Neural crest cell (in vitro differentiated cells): Measurements from ENCODE around the gene ZBTB21. TPM values are rescaled to one million over a fixed set of nuclear protein-coding genes. Genes with fewer than 3 reads are reported as not detected.

Experiments
- DNase-seq: peaks from one replicate; pipeline ENCODE4 v3.0.0; 2021; ENCODE audit warnings: low read depth, mixed read lengths, low spot score
- H3K27ac Mint-ChIP-seq: one replicate; pipeline ENCODE4 v1.8.0; 2021; ENCODE audit warnings: mild to moderate bottlenecking, mixed read lengths; ENCODE audit not compliant: unreplicated experiment
- H3K27me3 Mint-ChIP-seq: 2 replicates; pipeline ENCODE4 v1.8.0; 2021; ENCODE audit warnings: low read depth, mild to moderate bottlenecking, mixed read lengths
- H3K36me3 Mint-ChIP-seq: 2 replicates; pipeline ENCODE4 v1.8.0; 2021; ENCODE audit warnings: low read depth, mild to moderate bottlenecking, mixed read lengths
- H3K4me1 Mint-ChIP-seq: 2 replicates; pipeline ENCODE4 v1.8.0; 2021; ENCODE audit warnings: mixed read lengths
- H3K4me3 Mint-ChIP-seq: one replicate; pipeline ENCODE4 v1.8.0; 2021; ENCODE audit warnings: mild to moderate bottlenecking, mixed read lengths
- H3K9me3 Mint-ChIP-seq: 2 replicates; pipeline ENCODE4 v1.8.0; 2021; ENCODE audit warnings: mixed read lengths
- CTCF ChIP-seq: fragments of 200-600 bp; sonication (generic); conservative IDR thresholded peaks from 2 replicates; pipeline ENCODE4 v1.5.0; 2021; ENCODE audit warnings: antibody characterized with exemption, mild to moderate bottlenecking
- total RNA-seq: library from RNA; stranded (reverse); gene quantifications from 2 replicates; pipeline ENCODE4 v1.2.1, GENCODE V29; 2021

Gene ZBTB21
- total RNA-seq, 1 donor from 2014 or later = 16.4 TPM

DNA sequence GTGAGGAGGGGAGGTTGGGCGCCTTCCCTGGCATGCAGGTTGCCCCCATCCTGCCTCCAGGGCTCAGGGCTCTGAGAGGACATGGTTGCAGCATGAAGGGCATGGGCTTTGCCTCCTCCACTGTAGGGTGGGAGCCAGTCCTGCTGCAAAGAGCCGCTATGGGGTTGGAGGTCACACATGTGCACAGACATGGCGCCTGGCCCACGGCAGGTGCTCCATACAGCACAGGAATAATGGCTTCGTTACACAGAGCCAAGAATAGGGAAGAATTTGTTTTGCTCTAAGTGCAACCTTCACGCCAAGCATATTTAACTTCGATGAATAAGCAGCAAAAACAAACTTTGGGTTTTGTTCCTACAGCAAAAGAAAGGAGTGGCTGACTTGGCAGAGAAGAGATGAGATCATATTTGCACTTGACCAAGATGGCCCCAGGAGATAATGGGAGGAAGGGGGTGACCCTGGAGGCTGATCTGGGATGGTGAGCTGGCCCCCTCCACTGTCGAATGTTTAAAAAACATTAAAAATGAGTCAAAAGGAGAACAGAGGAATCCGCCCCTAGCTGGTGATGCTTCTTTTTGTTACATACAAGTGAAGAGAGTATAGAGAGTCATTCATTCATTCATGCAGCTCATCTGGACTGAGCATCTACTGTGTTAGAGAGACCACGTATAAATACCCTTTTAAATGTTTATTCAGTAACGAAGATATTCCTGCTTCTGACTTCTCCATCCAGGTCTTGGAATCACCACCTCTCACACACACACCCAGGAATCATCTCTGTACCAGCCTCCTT, 43.9 kb downstream of the ZBTB21 start:
- Mint-ChIP-seq H3K4me1 (peaks cover 36% of the 10 kb centered on the region), H3K9me3 (no peaks in the 10 kb centered on the region), H3K36me3 (no peaks in the 10 kb centered on the region), H3K27me3 (peaks cover 14% of the 10 kb centered on the region), H3K4me3 (no peak overlapping the region), H3K27ac (no peak overlapping the region)
- DNase-seq = no peak
- no peak for TF ChIP-seq CTCF

GRCh38 chr21:41965461-41966013, 44.6 kb downstream of the ZBTB21 start:
- Mint-ChIP-seq H3K4me3 (no peak overlapping the region), H3K27me3 (peaks cover 17% of the 10 kb centered on the region), H3K4me1 (peaks cover 32% of the 10 kb centered on the region), H3K27ac (no peak overlapping the region), H3K9me3 (no peaks in the 10 kb centered on the region), H3K36me3 (no peaks in the 10 kb centered on the region)
- no peak for TF ChIP-seq CTCF
- no peak for DNase-seq

GRCh38 chr21:41965045-41965444, 45.1 kb downstream of the ZBTB21 start:
- no peak for DNase-seq

GRCh38 chr21:41964171-41964570, 46.0 kb downstream of the ZBTB21 start:
- TF ChIP-seq CTCF = no peak
- Mint-ChIP-seq H3K9me3 (no peaks in the 10 kb centered on the region), H3K27ac (no peak overlapping the region), H3K4me3 (no peak overlapping the region), H3K36me3 (no peaks in the 10 kb centered on the region), H3K27me3 (peaks cover 14% of the 10 kb centered on the region), H3K4me1 (peaks cover 23% of the 10 kb centered on the region)
- no peak for DNase-seq

More at GRCh38 chr21:41965045-41965444, 45.1 kb downstream of the ZBTB21 start:
- peaks cover 17% of the 10 kb centered on the region for H3K27me3 Mint-ChIP-seq
- H3K4me1 Mint-ChIP-seq = peaks cover 32% of the 10 kb centered on the region
- no peaks in the 10 kb centered on the region for H3K9me3 Mint-ChIP-seq
- H3K36me3 Mint-ChIP-seq = no peaks in the 10 kb centered on the region
- TF ChIP-seq CTCF = no peak
- H3K4me3 Mint-ChIP-seq = no peak overlapping the region
- no peak overlapping the region for H3K27ac Mint-ChIP-seq

DNA sequence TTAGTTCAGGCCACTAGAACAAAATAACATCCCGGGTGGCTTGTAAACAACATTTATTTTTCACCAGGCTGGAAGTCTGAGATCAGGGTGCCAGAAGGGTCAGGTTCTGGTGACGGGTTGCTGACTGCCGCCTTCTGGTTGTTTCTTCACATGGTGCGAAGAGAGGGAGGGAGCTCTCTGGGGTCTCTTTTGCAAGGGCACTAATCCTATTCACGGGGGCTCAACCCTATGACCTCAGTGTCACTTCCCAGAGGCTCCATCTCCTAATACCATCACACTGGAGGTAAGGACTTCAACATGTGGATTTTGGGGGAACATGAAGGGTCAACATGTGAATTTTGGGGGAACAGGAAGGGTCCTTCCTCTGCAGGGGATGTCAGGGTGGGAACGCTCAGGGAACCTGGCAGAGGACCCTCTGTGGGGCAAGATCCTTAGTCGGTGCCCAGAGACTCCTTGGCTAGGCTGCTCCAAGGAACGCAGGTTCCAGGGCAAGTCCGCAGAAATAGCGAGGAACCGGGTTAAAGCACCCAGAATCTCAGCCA, 47.7 kb downstream of the ZBTB21 start:
- no peak for DNase-seq
- Mint-ChIP-seq H3K27ac (no peak overlapping the region), H3K36me3 (no peaks in the 10 kb centered on the region), H3K27me3 (peaks cover 14% of the 10 kb centered on the region), H3K4me3 (no peak overlapping the region), H3K9me3 (no peaks in the 10 kb centered on the region), H3K4me1 (peaks cover 21% of the 10 kb centered on the region)
- no peak for TF ChIP-seq CTCF
